ENCODE results near the gene DELE1.

The DELE1 gene

GRCh38 chr5:141923448-141924313, at the start of gene DELE1:
TSS of gene DELE1 (plus strand) at chr5:141923871. CDS start at chr5:141923942, 71 bp downstream.
- no peak for TF ChIP-seq CTCF (conservative IDR thresholded peaks at IDR 0.05)
- peak within 1 kb of the TSS; percentile 91 for H3K27ac ChIP-seq

GRCh38 chr5:141873933-141874261, 49.8 kb upstream of the DELE1 start:
- H3K27ac ChIP-seq, result peak overlapping the region; percentile 92; the same call in 1 of the 2 replicates
- no peak for TF ChIP-seq CTCF (conservative IDR thresholded peaks at IDR 0.05)

- TF ChIP-seq CTCF (conservative IDR thresholded peaks at IDR 0.05), result no peak
- H3K27ac ChIP-seq, result peak overlapping the region; percentile 92; the same call in 1 of the 2 replicates
Measured at GRCh38 chr5:141874262-141874964, 49.3 kb upstream of the DELE1 start.

- TF ChIP-seq CTCF (conservative IDR thresholded peaks at IDR 0.05), result no peak
- H3K27ac ChIP-seq, result peak overlapping the region; percentile 92
Measured at GRCh38 chr5:141875022-141875740, 48.5 kb upstream of the DELE1 start.

- TF ChIP-seq CTCF (conservative IDR thresholded peaks at IDR 0.05), result no peak; the same call in 1 of the 2 replicates
- peak overlapping the region; percentile 92 for H3K27ac ChIP-seq
Measured at GRCh38 chr5:141875795-141876627, 47.7 kb upstream of the DELE1 start.

GRCh38 chr5:141876628-141877355, 46.9 kb upstream of the DELE1 start:
- TF ChIP-seq CTCF (conservative IDR thresholded peaks at IDR 0.05), result no peak
- peak overlapping the region; percentile 92 for H3K27ac ChIP-seq

All from VCaP (cell line).